GM12892 (cell line): ENCODE results near the gene MLLT1.

Experiments
- POLR2A ChIP-seq: IDR thresholded peaks from 2 replicates; pipeline ENCODE4 v1.6.1; 2011; ENCODE audit warnings: low read depth, low read length, control low read depth
- POLR2AphosphoS5 ChIP-seq: IDR thresholded peaks from 2 replicates; pipeline ENCODE4 v1.6.1; 2011; ENCODE audit warnings: low read depth, low read length, control low read depth
- TAF1 ChIP-seq: IDR thresholded peaks from 2 replicates; pipeline ENCODE4 v1.6.1; 2011; ENCODE audit warnings: low read depth, mild to moderate bottlenecking, control low read depth, low read length, borderline replicate concordance

- TF ChIP-seq POLR2AphosphoS5 (no peak), TAF1 (no peak), POLR2A (no peak)
Observed at GRCh38 chr19:6227936-6228325, 51.8 kb downstream of the MLLT1 start.
